Measurements from ENCODE around the gene THG1L.

DNA sequence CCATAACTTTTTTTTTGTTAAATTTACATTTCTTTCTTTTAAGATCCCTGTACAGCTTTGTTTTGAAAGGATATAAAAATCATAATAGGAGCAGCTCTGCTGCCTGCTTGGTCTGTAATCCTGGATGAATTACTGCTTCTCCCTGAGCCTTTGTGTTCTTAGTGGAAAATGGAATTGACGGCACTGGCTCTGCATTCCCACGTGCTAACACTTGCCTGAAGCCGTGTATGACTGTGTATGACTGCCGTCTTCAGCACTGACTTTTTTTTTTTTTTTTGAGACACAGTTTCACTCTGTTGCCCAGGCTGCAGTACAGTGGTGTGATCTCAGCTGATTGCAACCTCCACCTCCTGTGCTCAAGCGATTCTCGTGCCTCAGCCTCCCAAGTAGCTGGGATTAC lies 4.8 kb downstream of the THG1L start:
- TF ChIP-seq, protein P1, sequence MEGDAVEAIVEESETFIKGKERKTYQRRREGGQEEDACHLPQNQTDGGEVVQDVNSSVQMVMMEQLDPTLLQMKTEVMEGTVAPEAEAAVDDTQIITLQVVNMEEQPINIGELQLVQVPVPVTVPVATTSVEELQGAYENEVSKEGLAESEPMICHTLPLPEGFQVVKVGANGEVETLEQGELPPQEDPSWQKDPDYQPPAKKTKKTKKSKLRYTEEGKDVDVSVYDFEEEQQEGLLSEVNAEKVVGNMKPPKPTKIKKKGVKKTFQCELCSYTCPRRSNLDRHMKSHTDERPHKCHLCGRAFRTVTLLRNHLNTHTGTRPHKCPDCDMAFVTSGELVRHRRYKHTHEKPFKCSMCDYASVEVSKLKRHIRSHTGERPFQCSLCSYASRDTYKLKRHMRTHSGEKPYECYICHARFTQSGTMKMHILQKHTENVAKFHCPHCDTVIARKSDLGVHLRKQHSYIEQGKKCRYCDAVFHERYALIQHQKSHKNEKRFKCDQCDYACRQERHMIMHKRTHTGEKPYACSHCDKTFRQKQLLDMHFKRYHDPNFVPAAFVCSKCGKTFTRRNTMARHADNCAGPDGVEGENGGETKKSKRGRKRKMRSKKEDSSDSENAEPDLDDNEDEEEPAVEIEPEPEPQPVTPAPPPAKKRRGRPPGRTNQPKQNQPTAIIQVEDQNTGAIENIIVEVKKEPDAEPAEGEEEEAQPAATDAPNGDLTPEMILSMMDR (conservative IDR thresholded peaks at IDR 0.05), result no peak
- no peak for TF ChIP-seq ZFX (IDR thresholded peaks at IDR 0.05)
